ENCODE measurements around the gene LMTK3. TPM values are rescaled to one million over a fixed set of nuclear protein-coding genes. Genes with fewer than 3 reads are reported as not detected.
A peak's percentile ranks its signal among the peaks of the same experiment; 100 is the strongest.

Gene LMTK3
- total and polyA plus RNA-seq, 2 of the 13 experiments (the other 11 are each of a cell fraction or from before 2014, with no cell fraction given) = 0.18 to 0.29 TPM

GRCh38 chr19:48543121-48543710, 31.6 kb upstream of the LMTK3 start:
- FAIRE-seq (no peak), DNase-seq (ENCODE audit: low spot score) (no peak), ATAC-seq (no peak)
- Histone ChIP-seq H3K27me3 (ENCODE audit: control insufficient read depth in 1 of 2, insufficient read depth in 2 of 2, low read length in 2 of 2) (0 out of 5 replicates have a peak, but pooled peaks cover 0 to 2% of the 10 kb centered on the region in 2 experiments), H3K4me2 (ENCODE audit: low read depth, low read length) (no peak overlapping the region), H3K79me2 (ENCODE audit: insufficient read depth, low read length) (no peaks in the 10 kb centered on the region), H2AFZ (ENCODE audit: low read length) (no peak overlapping the region), H3K9me3 (ENCODE audit: low read length) (no peaks in the 10 kb centered on the region), H3K9ac (ENCODE audit: insufficient read depth, low read depth, low read length) (no peak overlapping the region), H3K27ac (ENCODE audit: extremely low read length, insufficient read depth, low read length) (no peak overlapping the region), H3K4me3 (replicated peaks in 1 of 3; ENCODE audit: insufficient read depth in 1 of 3, low read depth in 2 of 3, low read length in 3 of 3) (no peak overlapping the region), H3K36me3 (replicated peaks in 1 of 2; ENCODE audit: control insufficient read depth in 1 of 2, insufficient read depth in 2 of 2, low read length in 2 of 2) (no peaks in the 10 kb centered on the region), H4K20me1 (ENCODE audit: insufficient read depth, low read length) (no peaks in the 10 kb centered on the region), H3K4me1 (ENCODE audit: insufficient read depth, low read length) (peaks cover 10% of the 10 kb centered on the region; the same call in 1 of the 2 replicates)
- ChIA-PET POLR2A (no interaction called here), CTCF (ENCODE audit: low intra/inter-chr PET ratio, low total read pairs) (no interaction called here)
- WGBS (ENCODE audit: low lambda C conversion rate) = 34% methylated on average over 16 of the region's 19 CpGs
- in situ Hi-C loops (cut with HindIII; ENCODE audit: extremely low pct_ligation_motif_present, low pct_unique_long_range_greater_than_20kb) = no loop called here
- BruUV-seq (replicated peaks) = no TSS peak
- TF ChIP-seq KDM5B (CRISPR knock-in tag; IDR thresholded peaks at IDR 0.05; ENCODE audit: borderline replicate concordance) = no peak
- TF ChIP-seq GATAD2A (CRISPR knock-in tag; IDR thresholded peaks at IDR 0.05) = no peak
- 0 out of 2 replicates have a peak, but pooled peaks have one; percentile 46 for TF ChIP-seq HNRNPL (IDR thresholded peaks at IDR 0.05; ENCODE audit: low read depth, low read length)
- no peak for TF ChIP-seq KMT2A (CRISPR knock-in tag; IDR thresholded peaks at IDR 0.05)
- no peak for TF ChIP-seq EP300 (IDR thresholded peaks at IDR 0.05; ENCODE audit: low read depth in 2 of 2, low read length in 2 of 2)
- TF ChIP-seq EP300 (CRISPR knock-in tag; IDR thresholded peaks at IDR 0.05; ENCODE audit: borderline replicate concordance) = no peak
- no peak for TF ChIP-seq ZFP36L1 (CRISPR knock-in tag; IDR thresholded peaks at IDR 0.05)
- TF ChIP-seq NR1H2 (CRISPR knock-in tag; IDR thresholded peaks at IDR 0.05; ENCODE audit: borderline replicate concordance, low read depth) = no peak
- intact Hi-C loops (cut with micrococcal nuclease; ENCODE audit: unreplicated experiment) = no loop called here

DNA sequence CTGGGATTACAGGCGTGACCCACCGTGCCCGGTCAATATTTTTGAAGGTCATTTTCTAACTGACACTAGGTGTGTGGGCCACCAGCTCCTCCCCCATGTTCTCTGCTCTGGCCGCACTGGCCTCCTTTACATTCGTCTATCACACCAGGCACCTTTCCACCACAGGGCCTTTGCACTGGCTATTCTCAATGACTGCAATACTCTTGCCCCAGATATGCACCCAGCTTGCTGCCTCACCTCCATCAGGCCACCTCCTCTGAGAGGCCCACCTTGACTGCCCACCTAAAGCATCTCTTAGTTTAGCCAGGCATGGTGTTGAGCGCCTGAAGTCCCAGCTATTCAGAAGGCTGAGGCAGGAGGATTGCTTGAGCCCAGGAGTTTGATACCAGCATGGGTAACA, 30.2 kb upstream of the LMTK3 start:
- H2AFZ ChIP-seq (ENCODE audit: low read length) = no peak overlapping the region
- no peak overlapping the region for H3K4me3 ChIP-seq (replicated peaks in 1 of 3; ENCODE audit: insufficient read depth in 1 of 3, low read depth in 2 of 3, low read length in 3 of 3)
- peaks cover 10% of the 10 kb centered on the region; the same call in 1 of the 2 replicates for H3K4me1 ChIP-seq (ENCODE audit: insufficient read depth, low read length)
- ATAC-seq = no peak
- H3K27me3 ChIP-seq (ENCODE audit: control insufficient read depth in 1 of 2, insufficient read depth in 2 of 2, low read length in 2 of 2) = 0 out of 5 replicates have a peak, but pooled peaks cover 0 to 2% of the 10 kb centered on the region in 2 experiments
- no peak for FAIRE-seq
- no TSS peak for BruUV-seq (replicated peaks)
- no peaks in the 10 kb centered on the region for H3K79me2 ChIP-seq (ENCODE audit: insufficient read depth, low read length)
- ChIA-PET CTCF (ENCODE audit: low intra/inter-chr PET ratio, low total read pairs) (no interaction called here), POLR2A (no interaction called here)
- in situ Hi-C loops (cut with HindIII; ENCODE audit: extremely low pct_ligation_motif_present, low pct_unique_long_range_greater_than_20kb) = no loop called here
- WGBS (ENCODE audit: low lambda C conversion rate) = 39% methylated on average over 6 of the region's 6 CpGs
- intact Hi-C loops (cut with micrococcal nuclease; ENCODE audit: unreplicated experiment) = no loop called here
- no peaks in the 10 kb centered on the region for H3K9me3 ChIP-seq (ENCODE audit: low read length)
- no peak overlapping the region for H3K27ac ChIP-seq (ENCODE audit: extremely low read length, insufficient read depth, low read length)
- H3K9ac ChIP-seq (ENCODE audit: insufficient read depth, low read depth, low read length) = no peak overlapping the region
- H3K36me3 ChIP-seq (replicated peaks in 1 of 2; ENCODE audit: control insufficient read depth in 1 of 2, insufficient read depth in 2 of 2, low read length in 2 of 2) = no peaks in the 10 kb centered on the region
- peak; percentile 57; the same call in 1 of the 2 replicates for TF ChIP-seq ZMYM3 (CRISPR knock-in tag; IDR thresholded peaks at IDR 0.05)
- no peak for TF ChIP-seq ATF7-NPFF (CRISPR knock-in tag; IDR thresholded peaks at IDR 0.05; ENCODE audit: low read depth)
- H3K4me2 ChIP-seq (ENCODE audit: low read depth, low read length) = no peak overlapping the region
- no peak for DNase-seq (ENCODE audit: low spot score)
- H4K20me1 ChIP-seq (ENCODE audit: insufficient read depth, low read length) = no peaks in the 10 kb centered on the region

All from HepG2 (cell line).